ENCODE data around the gene KCNH1. TPM values are rescaled to one million over a fixed set of nuclear protein-coding genes. Genes with fewer than 3 reads are reported as not detected.

The KCNH1 gene
- polyA plus RNA-seq, 1 of the 3 experiments (the other 2 are of a cell fraction), result 0.08 TPM

DNA sequence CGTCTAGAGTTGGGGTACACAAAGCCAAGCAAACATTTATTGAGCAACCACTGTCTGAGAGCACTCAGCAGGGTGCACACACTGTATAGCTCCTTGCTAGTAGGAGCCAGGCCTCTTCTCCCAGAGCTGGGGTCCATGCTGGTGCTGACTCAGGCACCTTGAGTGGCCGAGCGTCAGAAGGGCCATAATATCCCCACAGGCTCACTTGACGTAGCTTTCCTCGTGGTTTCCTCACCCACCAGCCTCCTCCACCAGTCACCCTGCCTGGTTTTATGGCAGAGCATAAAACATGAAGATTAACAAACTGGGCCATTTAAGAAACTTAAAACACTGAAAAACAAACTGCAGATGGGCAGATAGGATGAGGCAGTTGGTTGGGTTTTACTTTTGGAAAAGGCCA is 443.7 kb downstream of the KCNH1 start:
- DNase-seq, result no peak
- no peak overlapping the region for H3K27ac ChIP-seq (ENCODE audit: low read depth in 2 of 2, low read length in 1 of 2)
- H3K36me3 ChIP-seq (replicated peaks in 1 of 2; ENCODE audit: control insufficient read depth in 1 of 2, insufficient read depth in 2 of 2, low read length in 1 of 2), result no peaks in the 10 kb centered on the region
- ChIA-PET CTCF (no interaction called here), POLR2A (no interaction called here)
- H3K9me3 ChIP-seq, result no peaks in the 10 kb centered on the region
- H2AFZ ChIP-seq (ENCODE audit: low read depth), result no peak overlapping the region
- WGBS (ENCODE audit: low lambda C conversion rate), result 93% methylated on average over 4 of the region's 5 CpGs
- no peak overlapping the region for H3K4me3 ChIP-seq (ENCODE audit: low read depth in 2 of 2, low read length in 1 of 2)
- no peak overlapping the region for H3K9ac ChIP-seq
- H3K9me2 ChIP-seq, result no peaks in the 10 kb centered on the region
- H3K79me2 ChIP-seq (ENCODE audit: insufficient read depth), result no peaks in the 10 kb centered on the region
- no peaks in the 10 kb centered on the region for H3F3A ChIP-seq (replicated peaks; ENCODE audit: insufficient read depth)
- peaks cover 0 to 22% of the 10 kb centered on the region in 2 experiments; a peak in 1 of 4 replicates for H3K4me1 ChIP-seq (ENCODE audit: control insufficient read depth in 1 of 2, insufficient read depth in 2 of 2, low read depth in 1 of 2, low read length in 1 of 2)
- no peak for TF ChIP-seq RFX5 (IDR thresholded peaks at IDR 0.05; ENCODE audit: low read length)
- no peak for TF ChIP-seq RXRA (IDR thresholded peaks at IDR 0.05; ENCODE audit: borderline replicate concordance, low read depth)
- no peak for TF ChIP-seq SIN3A (IDR thresholded peaks at IDR 0.05; ENCODE audit: borderline replicate concordance, low read depth, low read length)
- TF ChIP-seq RAD21 (IDR thresholded peaks at IDR 0.05; ENCODE audit: low read length), result no peak
- no peak for TF ChIP-seq CHD2 (IDR thresholded peaks at IDR 0.05; ENCODE audit: low read length, partially characterized antibody)
- no peak for TF ChIP-seq REST (IDR thresholded peaks at IDR 0.05; ENCODE audit: low read depth, low read length)
- no peak for TF ChIP-seq FOSL2 (IDR thresholded peaks at IDR 0.05; ENCODE audit: borderline replicate concordance, low read depth)
- no peak for TF ChIP-seq POLR2AphosphoS5 (IDR thresholded peaks at IDR 0.05; ENCODE audit: low read depth, low read length)
- TF ChIP-seq ELF1 (IDR thresholded peaks at IDR 0.05), result no peak
- no peak for TF ChIP-seq YY1 (IDR thresholded peaks at IDR 0.05; ENCODE audit: low read depth)
- no peak for TF ChIP-seq MAX (IDR thresholded peaks at IDR 0.05; ENCODE audit: low read depth)
- H3K27me3 ChIP-seq (ENCODE audit: insufficient read depth), result no peaks in the 10 kb centered on the region
- H3K4me2 ChIP-seq, result no peak overlapping the region
- no peaks in the 10 kb centered on the region for H4K20me1 ChIP-seq (ENCODE audit: insufficient read depth)

DNA sequence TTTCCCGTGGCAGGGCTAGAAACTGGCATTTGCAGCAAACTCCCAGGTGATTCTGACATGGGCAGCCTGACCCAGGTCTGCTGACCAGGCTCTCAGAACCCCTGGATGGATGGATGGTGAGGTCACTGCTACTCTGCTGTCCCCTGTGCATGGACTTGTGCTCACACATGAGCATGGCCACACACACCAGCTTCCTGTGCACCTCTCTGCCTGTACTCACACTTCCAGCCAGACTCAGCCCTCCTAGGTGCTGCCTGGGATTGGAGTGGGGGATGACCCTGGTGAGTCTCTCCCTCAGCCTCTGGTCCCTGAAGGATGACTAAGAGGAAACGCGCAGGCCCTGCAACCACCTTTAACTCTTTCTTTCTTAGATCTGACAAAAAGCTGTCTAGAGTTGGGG is 444.1 kb downstream of the KCNH1 start:
- Histone ChIP-seq H4K20me1 (ENCODE audit: insufficient read depth) (no peaks in the 10 kb centered on the region), H3K36me3 (replicated peaks in 1 of 2; ENCODE audit: control insufficient read depth in 1 of 2, insufficient read depth in 2 of 2, low read length in 1 of 2) (no peaks in the 10 kb centered on the region), H3K9me3 (no peaks in the 10 kb centered on the region), H3K4me1 (ENCODE audit: control insufficient read depth in 1 of 2, insufficient read depth in 2 of 2, low read depth in 1 of 2, low read length in 1 of 2) (peaks cover 0 to 22% of the 10 kb centered on the region in 2 experiments; a peak in 1 of 4 replicates), H3K9ac (no peak overlapping the region), H3K4me2 (no peak overlapping the region), H3K4me3 (ENCODE audit: low read depth in 2 of 2, low read length in 1 of 2) (no peak overlapping the region), H3K79me2 (ENCODE audit: insufficient read depth) (no peaks in the 10 kb centered on the region), H3F3A (replicated peaks; ENCODE audit: insufficient read depth) (no peaks in the 10 kb centered on the region), H3K27me3 (ENCODE audit: insufficient read depth) (no peaks in the 10 kb centered on the region), H2AFZ (ENCODE audit: low read depth) (no peak overlapping the region), H3K27ac (ENCODE audit: low read depth in 2 of 2, low read length in 1 of 2) (no peak overlapping the region), H3K9me2 (no peaks in the 10 kb centered on the region)
- ChIA-PET POLR2A (no interaction called here), CTCF (no interaction called here)
- DNase-seq, result no peak
- 95% methylated on average over 2 of the region's 3 CpGs for WGBS (ENCODE audit: low lambda C conversion rate)
- TF ChIP-seq TEAD4 (IDR thresholded peaks at IDR 0.05; ENCODE audit: borderline replicate concordance, insufficient read depth) (no peak), MAX (IDR thresholded peaks at IDR 0.05; ENCODE audit: low read depth) (no peak), NFIC (IDR thresholded peaks at IDR 0.05; ENCODE audit: borderline replicate concordance) (no peak), RAD21 (IDR thresholded peaks at IDR 0.05; ENCODE audit: low read length) (no peak), IRF3 (IDR thresholded peaks at IDR 0.05; ENCODE audit: low read depth, low read length) (no peak), YY1 (IDR thresholded peaks at IDR 0.05; ENCODE audit: low read depth) (no peak), GATA2 (CRISPR knock-in tag; IDR thresholded peaks at IDR 0.05) (no peak), POLR2AphosphoS5 (IDR thresholded peaks at IDR 0.05; ENCODE audit: low read depth, low read length) (no peak), FOXJ3 (CRISPR knock-in tag; IDR thresholded peaks at IDR 0.05) (no peak), FOXM1 (IDR thresholded peaks at IDR 0.05; ENCODE audit: low read depth) (no peak), TCF12 (IDR thresholded peaks at IDR 0.05) (no peak), RFX5 (IDR thresholded peaks at IDR 0.05; ENCODE audit: low read length) (no peak), REST (IDR thresholded peaks at IDR 0.05; ENCODE audit: low read depth, low read length) (no peak)
